Measurements from ENCODE around the gene SPATA12.

SPATA12 gene

GRCh38 chr3:57120451-57121174, 60.1 kb downstream of the SPATA12 start:
- FAIRE-seq: no peak

Data from colon (tissue), 2 donors.